ENCODE data around the gene ICAM1. TPM values are rescaled to one million over a fixed set of nuclear protein-coding genes. Genes with fewer than 3 reads are reported as not detected.
A peak's percentile ranks its signal among the peaks of the same experiment; 100 is the strongest.

Gene ICAM1
- total and polyA plus RNA-seq, 10 of the 15 experiments (the other 5 are each of a cell fraction or from before 2014, with no cell fraction given) = 7.6 to 115 (median 60.2) TPM

DNA sequence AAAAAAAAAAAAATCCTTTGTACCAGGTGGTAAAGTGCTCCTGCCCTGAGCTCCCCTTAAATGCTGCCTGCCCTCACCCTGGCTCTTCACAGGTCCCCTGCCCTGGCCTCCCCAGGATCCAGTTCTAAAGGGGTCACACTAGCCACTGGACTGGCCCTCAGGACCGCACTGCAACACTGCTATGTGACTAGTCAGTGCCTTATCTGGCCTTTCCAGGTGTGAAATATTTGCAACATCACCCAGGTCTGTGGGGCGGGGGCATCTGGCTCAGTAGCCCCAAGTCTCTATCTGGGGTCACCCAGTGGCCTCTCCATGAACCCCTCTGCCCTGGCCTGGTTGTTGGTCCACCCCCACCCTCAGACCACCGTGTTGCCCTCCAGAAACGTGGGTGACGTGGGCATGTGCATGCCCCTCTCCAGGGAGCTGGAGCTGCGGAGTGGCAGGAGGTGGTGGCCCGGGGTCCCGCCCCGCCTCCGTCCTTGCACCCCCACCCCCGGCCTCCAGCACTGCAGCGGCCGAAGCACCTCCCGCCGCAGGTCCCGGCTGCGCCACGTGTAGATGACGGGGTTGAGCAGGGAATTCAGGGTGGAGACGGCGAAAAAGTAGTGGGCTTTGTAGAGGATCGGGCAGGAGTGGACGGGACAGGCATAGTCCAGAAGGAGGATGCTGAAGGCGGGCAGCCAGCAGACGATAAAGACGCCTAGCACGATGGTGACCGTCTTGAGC is 47.3 kb upstream of the ICAM1 start:
- ATAC-seq (no peak), FAIRE-seq (no peak), DNase-seq (ENCODE audit: low read depth, low spot score) (no peak)
- Histone ChIP-seq H3K9me3 (replicated peaks; ENCODE audit: control insufficient read depth, insufficient read depth, low read length) (no peaks in the 10 kb centered on the region; the same call in 2 of the 3 replicates), H3K27me3 (replicated peaks in 1 of 2; ENCODE audit: control insufficient read depth in 2 of 2, insufficient read depth in 2 of 2, low read length in 1 of 2) (no peaks in the 10 kb centered on the region), H3K4me3 (no peak overlapping the region), H3K9ac (ENCODE audit: control insufficient read depth, insufficient read depth, low read length) (no peak overlapping the region), H3K79me2 (ENCODE audit: control insufficient read depth, insufficient read depth, low read length) (peaks cover 44% of the 10 kb centered on the region), H2AFZ (ENCODE audit: control insufficient read depth, low read depth, low read length) (no peak overlapping the region), H3K27ac (ENCODE audit: control insufficient read depth, insufficient read depth) (no peak overlapping the region), H3K36me3 (ENCODE audit: control insufficient read depth in 2 of 2, insufficient read depth in 2 of 2, low read length in 1 of 2) (peaks cover 9 to 11% of the 10 kb centered on the region in 2 experiments; a peak in 3 of 4 replicates), H4K20me1 (ENCODE audit: control insufficient read depth, insufficient read depth) (no peaks in the 10 kb centered on the region), H3K4me2 (ENCODE audit: control insufficient read depth, insufficient read depth) (no peak overlapping the region), H3K4me1 (ENCODE audit: control insufficient read depth, insufficient read depth, low read length) (peaks cover 52% of the 10 kb centered on the region)
- ChIA-PET CTCF (interaction anchor here (0.6 to 5.3 kb wide), 2 partner anchors 26 to 85 kb away, joined by 3 to 56 read pairs; no protein-coding TSS in a partner anchor), SMC1A (ENCODE audit: uncharacterized antibody, unreplicated experiment) (no interaction called here), RAD21 (ENCODE audit: unreplicated experiment) (interaction anchor here (4.6 kb wide), 1 partner anchor 26 kb away, joined by 47 read pairs; no protein-coding TSS in a partner anchor), POLR2A (interaction anchor here (0.5 to 1.1 kb wide), 5 partner anchors 21 to 151 kb away, joined by 3 to 4 read pairs (median 3); no protein-coding TSS in a partner anchor)
- in situ Hi-C loops (cut with MboI) = no loop called here
- TF ChIP-seq MXI1 (IDR thresholded peaks at IDR 0.05; ENCODE audit: low read depth, low read length) = no peak
- no peak for TF ChIP-seq NR2C2 (IDR thresholded peaks at IDR 0.05; ENCODE audit: borderline replicate concordance, control insufficient read depth, insufficient read length, low read depth)
- peak; percentile 35; the same call in 1 of the 2 replicates for TF ChIP-seq POLR2A (IDR thresholded peaks at IDR 0.05; ENCODE audit: low read depth, low read length)
- BruUV-seq (replicated peaks) = no TSS peak
- intact Hi-C loops (cut with micrococcal nuclease; ENCODE audit: unreplicated experiment) = no loop called here
- 94% methylated on average over 28 of the region's 28 CpGs for WGBS (ENCODE audit: insufficient coverage, insufficient replicate concordance, low lambda C conversion rate, missing lambda C conversion rate)

GRCh38 chr19:10224337-10224736 is 46.6 kb upstream of the ICAM1 start:
- intact Hi-C loops (cut with micrococcal nuclease; ENCODE audit: unreplicated experiment) (no loop called here), in situ Hi-C loops (cut with MboI) (no loop called here)
- Histone ChIP-seq H3K27ac (ENCODE audit: control insufficient read depth, insufficient read depth) (no peak overlapping the region), H3K79me2 (ENCODE audit: control insufficient read depth, insufficient read depth, low read length) (peaks cover 49% of the 10 kb centered on the region), H3K27me3 (replicated peaks in 1 of 2; ENCODE audit: control insufficient read depth in 2 of 2, insufficient read depth in 2 of 2, low read length in 1 of 2) (no peaks in the 10 kb centered on the region), H3K4me2 (ENCODE audit: control insufficient read depth, insufficient read depth) (no peak overlapping the region), H2AFZ (ENCODE audit: control insufficient read depth, low read depth, low read length) (no peak overlapping the region), H3K4me1 (ENCODE audit: control insufficient read depth, insufficient read depth, low read length) (peaks cover 50% of the 10 kb centered on the region), H3K36me3 (ENCODE audit: control insufficient read depth in 2 of 2, insufficient read depth in 2 of 2, low read length in 1 of 2) (peaks cover 9 to 11% of the 10 kb centered on the region in 2 experiments; a peak in 3 of 4 replicates), H4K20me1 (ENCODE audit: control insufficient read depth, insufficient read depth) (no peaks in the 10 kb centered on the region), H3K4me3 (no peak overlapping the region), H3K9me3 (replicated peaks; ENCODE audit: control insufficient read depth, insufficient read depth, low read length) (no peaks in the 10 kb centered on the region; the same call in 2 of the 3 replicates), H3K9ac (ENCODE audit: control insufficient read depth, insufficient read depth, low read length) (no peak overlapping the region)
- ChIA-PET POLR2A (interaction anchor here (0.5 to 1.1 kb wide), 3 partner anchors 22 to 151 kb away, joined by 3 to 4 read pairs (median 3); no protein-coding TSS in a partner anchor), CTCF (no interaction called here), SMC1A (ENCODE audit: uncharacterized antibody, unreplicated experiment) (interaction anchor here (8.8 kb wide), 1 partner anchor 26 kb away, joined by 78 read pairs; no protein-coding TSS in a partner anchor), RAD21 (ENCODE audit: unreplicated experiment) (no interaction called here)
- DNase-seq (ENCODE audit: low read depth, low spot score) = no peak
- no TSS peak for BruUV-seq (replicated peaks)
- no peak for FAIRE-seq
- TF ChIP-seq DPF2 (IDR thresholded peaks at IDR 0.05) = no peak
- TF ChIP-seq, protein P1, sequence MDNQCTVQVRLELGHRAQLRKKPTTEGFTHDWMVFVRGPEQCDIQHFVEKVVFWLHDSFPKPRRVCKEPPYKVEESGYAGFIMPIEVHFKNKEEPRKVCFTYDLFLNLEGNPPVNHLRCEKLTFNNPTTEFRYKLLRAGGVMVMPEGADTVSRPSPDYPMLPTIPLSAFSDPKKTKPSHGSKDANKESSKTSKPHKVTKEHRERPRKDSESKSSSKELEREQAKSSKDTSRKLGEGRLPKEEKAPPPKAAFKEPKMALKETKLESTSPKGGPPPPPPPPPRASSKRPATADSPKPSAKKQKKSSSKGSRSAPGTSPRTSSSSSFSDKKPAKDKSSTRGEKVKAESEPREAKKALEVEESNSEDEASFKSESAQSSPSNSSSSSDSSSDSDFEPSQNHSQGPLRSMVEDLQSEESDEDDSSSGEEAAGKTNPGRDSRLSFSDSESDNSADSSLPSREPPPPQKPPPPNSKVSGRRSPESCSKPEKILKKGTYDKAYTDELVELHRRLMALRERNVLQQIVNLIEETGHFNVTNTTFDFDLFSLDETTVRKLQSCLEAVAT (IDR thresholded peaks at IDR 0.05) = 0 out of 2 replicates have a peak, but pooled peaks have one; percentile 53
- no peak for TF ChIP-seq IKZF2 (IDR thresholded peaks at IDR 0.05)
- 95% methylated on average over 21 of the region's 23 CpGs for WGBS (ENCODE audit: insufficient coverage, insufficient replicate concordance, low lambda C conversion rate, missing lambda C conversion rate)
- ATAC-seq = no peak

All from GM12878 (cell line).